Kidney (tissue), 14 donors: ENCODE results near the gene CYP1A1. TPM values are rescaled to one million over a fixed set of nuclear protein-coding genes. Genes with fewer than 3 reads are reported as not detected.

Experiments used
- DNase-seq, 5 donors: peaks; one replicate each; pipeline ENCODE4 v3.0.0-alpha.2; 2013 to 2020
- FAIRE-seq: peaks from 2 replicates; lab custom pipeline; 2012; peaks lifted over from hg19 to GRCh38; lab: Jason Lieb, UNC
- H3K27ac ChIP-seq, 2 donors: one replicate each; pipeline ENCODE4 v1.7.0; 2013; ENCODE audit warnings: low read depth in 2 of 2, low read length in 2 of 2, inconsistent platforms in 1 of 2
- H3K27me3 ChIP-seq: one replicate; pipeline ENCODE4 v1.7.1; 2013; ENCODE audit warnings: low read length, inconsistent platforms; ENCODE audit not compliant: control insufficient read depth, insufficient read depth
- H3K36me3 ChIP-seq, 3 donors: one replicate each; pipeline versions ENCODE4 v1.7.0 to v1.7.1; 2013; ENCODE audit warnings: low read length in 3 of 3, control low read depth in 1 of 3, inconsistent platforms in 1 of 3; ENCODE audit not compliant: insufficient read depth in 3 of 3, control insufficient read depth in 2 of 3
- H3K4me1 ChIP-seq, 3 donors: one replicate each; pipeline versions ENCODE4 v1.7.0 to v1.7.1; 2013; ENCODE audit warnings: low read length in 3 of 3, inconsistent platforms in 1 of 3, low read depth in 1 of 3; ENCODE audit not compliant: control insufficient read depth in 2 of 3, insufficient read depth in 2 of 3
- H3K4me3 ChIP-seq, 3 donors: one replicate each; pipeline versions ENCODE4 v1.7.0 to v1.8.1; 2013; ENCODE audit warnings: low read length in 3 of 3, control low read depth in 1 of 3, inconsistent platforms in 1 of 3
- H3K9ac ChIP-seq, 3 donors: one replicate each; pipeline versions ENCODE4 v1.7.0 to v1.7.1; 2013; ENCODE audit warnings: low read length in 3 of 3, control low read depth in 1 of 3, inconsistent platforms in 1 of 3
- H3K9me3 ChIP-seq, 3 donors: one replicate each; pipeline versions ENCODE4 v1.7.0 to v1.7.1; 2013; ENCODE audit warnings: low read length in 3 of 3, control low read depth in 1 of 3, inconsistent platforms in 1 of 3; ENCODE audit not compliant: control insufficient read depth in 2 of 3, insufficient read depth in 1 of 3
- CTCF ChIP-seq: IDR thresholded peaks from 3 replicates; pipeline ENCODE4 v1.5.1; 2012; ENCODE audit warnings: mild to moderate bottlenecking, moderate library complexity, borderline replicate concordance; ENCODE audit not compliant: insufficient read depth; ENCODE audit errors: extremely low read depth
- intact Hi-C: fragments of 100-400 bp; cut with DNase I; formaldehyde crosslinking; loops from one replicate; pipeline ENCODE4 v1.11.1; 2022
- polyA plus RNA-seq: library from polyadenylated mRNA; stranded (reverse); fragments of 350-450 nt; fragmentation: Illumina TruSeq; extraction: RNeasy Lipid Tissue Mini Kit (QIAGEN cat#74804); gene quantifications from one replicate; pipeline ENCODE4 v1.2.3, GENCODE V29; 2014; ENCODE audit warnings: low read depth, low replicate concordance; ENCODE audit not compliant: insufficient read depth
- total RNA-seq: library from RNA; stranded (reverse); fragmentation: NEBNext Ultra II Directional; extraction: Animal tissue kit (Norgen Biotek cat#: 25700); gene quantifications from one replicate; pipeline ENCODE4 v1.2.1, GENCODE V29; 2021
- donor health status: control.
- donor health status: control.
- donor health status: control.
- donor health status: control.
- donor health status: control.
- donor health status: DM: yes; HTN: yes; CAD: no.
- donor health status: Normal renal cell carcinoma (clear cell type).

Gene CYP1A1
- total and polyA plus RNA-seq, 2 donors from 2014 or later = 0.13 to 0.26 TPM

- intact Hi-C loops = loop anchor here (5.0 kb wide), 1 partner anchor 182 kb away; no protein-coding TSS in a partner anchor
- TF ChIP-seq CTCF = no peak
- FAIRE-seq = no peak
Measured at GRCh38 chr15:74770211-74770903, 45.0 kb upstream of the CYP1A1 start.

GRCh38 chr15:74769463-74770025 lies 44.2 kb upstream of the CYP1A1 start:
- H3K4me3 ChIP-seq = no peak overlapping the region
- H3K9me3 ChIP-seq = no peaks in the 10 kb centered on the region
- FAIRE-seq = no peak
- no peak overlapping the region for H3K9ac ChIP-seq
- no peaks in the 10 kb centered on the region for H3K36me3 ChIP-seq
- no peak for TF ChIP-seq CTCF
- intact Hi-C loops = loop anchor here (5.0 kb wide), 2 partner anchors 132 to 183 kb away; no protein-coding TSS in a partner anchor
- H3K27ac ChIP-seq = no peak overlapping the region
- no peaks in the 10 kb centered on the region for H3K27me3 ChIP-seq
- DNase-seq = no peak
- peaks cover 0 to 2% (median 0%) of the 10 kb centered on the region in 3 donors for H3K4me1 ChIP-seq

More at GRCh38 chr15:74770211-74770903, 45.0 kb upstream of the CYP1A1 start:
- H3K9ac ChIP-seq = no peak overlapping the region
- no peak overlapping the region for H3K4me3 ChIP-seq
- no peak for DNase-seq
- no peaks in the 10 kb centered on the region for H3K36me3 ChIP-seq
- H3K27me3 ChIP-seq = no peaks in the 10 kb centered on the region
- peaks cover 0 to 2% (median 0%) of the 10 kb centered on the region in 3 donors for H3K4me1 ChIP-seq
- H3K27ac ChIP-seq = no peak overlapping the region
- no peaks in the 10 kb centered on the region for H3K9me3 ChIP-seq

GRCh38 chr15:74768771-74769342 lies 43.5 kb upstream of the CYP1A1 start:
- TF ChIP-seq CTCF = peak; percentile 87
- no peaks in the 10 kb centered on the region for H3K27me3 ChIP-seq
- no peaks in the 10 kb centered on the region for H3K36me3 ChIP-seq
- peaks cover 0 to 2% (median 0%) of the 10 kb centered on the region in 3 donors for H3K4me1 ChIP-seq
- no peak overlapping the region for H3K9ac ChIP-seq
- no peak overlapping the region for H3K27ac ChIP-seq
- FAIRE-seq (no peak), DNase-seq (peak in 4 of 5 donors; percentile 65 to 77 (median 73))
- no peaks in the 10 kb centered on the region for H3K9me3 ChIP-seq
- H3K4me3 ChIP-seq = no peak overlapping the region
- intact Hi-C loops = loop anchor here (5.0 kb wide), 1 partner anchor 132 kb away; no protein-coding TSS in a partner anchor
